Tongue (tissue), 2 donors: Measurements from ENCODE around the gene ADGRL3. TPM values are rescaled to one million over a fixed set of nuclear protein-coding genes. Genes with fewer than 3 reads are reported as not detected.
"Not testable (repeated sequence)": the region's sequence is repeated elsewhere in the genome, so short reads cannot be mapped to it uniquely, and the experiment has no call there.

ENCODE experiments used
- DNase-seq: peaks from one replicate; pipeline ENCODE4 v3.0.0-alpha.2; 2015
- total RNA-seq: library from RNA; depleted of rRNA; stranded (reverse); fragments of >200 nt; gene quantifications from one replicate; pipeline ENCODE4 v1.2.3, GENCODE V29; 2014

ADGRL3 gene
- total RNA-seq, 1 donor from 2014 or later = 33.3 TPM

DNA sequence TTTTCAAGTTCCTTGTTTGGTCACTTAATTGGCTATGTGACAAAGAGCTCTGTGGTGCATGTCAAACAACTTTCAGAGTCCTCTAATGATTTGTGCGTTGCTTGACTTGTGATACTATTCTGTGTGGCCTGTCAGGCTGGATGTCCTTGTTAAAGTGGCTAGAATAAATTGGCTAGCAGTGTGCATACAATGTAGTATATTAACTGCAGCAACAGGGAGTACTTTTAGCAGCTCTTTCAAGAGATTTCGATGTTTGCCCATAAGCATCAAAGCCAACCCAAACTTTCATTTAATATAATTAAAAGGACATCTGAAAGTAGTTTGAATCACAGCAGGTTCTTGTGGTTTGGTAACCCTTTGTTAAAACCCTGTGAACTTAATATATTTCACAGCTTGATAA is 718.9 kb downstream of the ADGRL3 start:
- no peak for DNase-seq

DNA sequence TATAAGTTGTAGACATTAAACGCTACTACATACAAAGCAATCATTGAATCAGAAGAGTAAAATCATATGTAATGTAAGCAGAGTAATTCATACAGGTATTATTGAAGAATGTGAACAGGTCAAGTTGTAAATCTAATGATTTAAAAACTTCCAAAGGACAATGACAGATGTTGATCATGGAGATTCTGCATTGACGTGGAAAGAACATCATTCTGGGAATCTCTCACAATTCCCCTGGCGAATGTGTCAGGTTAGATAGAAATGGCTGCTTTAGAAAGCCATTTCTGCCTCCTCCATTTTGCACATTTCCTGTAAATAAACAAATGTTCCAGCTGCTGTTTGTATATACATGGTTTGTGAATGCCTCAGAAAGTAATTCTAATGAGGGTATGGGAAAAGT is 719.4 kb downstream of the ADGRL3 start:
- no peak for DNase-seq

DNA sequence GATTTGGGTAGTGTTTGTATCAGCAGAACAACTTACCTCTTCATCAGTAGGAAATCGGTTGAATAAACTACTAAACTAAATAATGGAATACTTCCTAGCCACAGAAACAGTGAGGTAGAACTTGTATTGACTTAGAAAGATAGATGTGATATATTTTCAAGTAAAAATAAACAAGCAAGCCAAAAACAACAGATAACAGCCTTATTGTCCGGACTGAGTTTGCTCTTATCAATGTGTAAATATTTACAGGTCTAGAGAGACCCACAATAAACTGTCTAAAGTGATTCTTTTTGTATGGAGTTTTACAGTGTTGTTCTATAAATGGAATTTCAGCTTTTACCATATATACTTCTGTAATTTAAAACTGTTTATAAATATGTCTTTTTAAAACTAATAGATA is 721.8 kb downstream of the ADGRL3 start:
- no peak for DNase-seq

DNA sequence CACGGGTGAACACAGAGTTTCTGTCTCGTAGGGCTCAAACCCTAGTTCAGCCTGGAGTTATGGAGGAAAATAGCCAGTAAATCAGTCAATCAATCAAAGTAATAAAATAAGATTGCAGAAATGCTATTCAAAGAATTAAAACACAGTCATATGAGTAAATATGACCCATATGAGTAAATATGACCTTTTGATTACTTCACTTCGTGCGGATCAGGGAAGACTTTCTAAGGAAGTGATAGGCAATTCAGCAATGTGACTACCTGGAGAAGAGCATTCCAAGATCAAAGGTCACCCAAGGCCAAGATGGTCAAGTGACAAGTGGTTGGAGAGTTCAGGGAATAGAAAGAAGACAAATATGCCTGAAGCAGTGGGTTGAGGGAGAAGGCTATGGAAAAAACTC is 722.6 kb downstream of the ADGRL3 start:
- no peak for DNase-seq

DNA sequence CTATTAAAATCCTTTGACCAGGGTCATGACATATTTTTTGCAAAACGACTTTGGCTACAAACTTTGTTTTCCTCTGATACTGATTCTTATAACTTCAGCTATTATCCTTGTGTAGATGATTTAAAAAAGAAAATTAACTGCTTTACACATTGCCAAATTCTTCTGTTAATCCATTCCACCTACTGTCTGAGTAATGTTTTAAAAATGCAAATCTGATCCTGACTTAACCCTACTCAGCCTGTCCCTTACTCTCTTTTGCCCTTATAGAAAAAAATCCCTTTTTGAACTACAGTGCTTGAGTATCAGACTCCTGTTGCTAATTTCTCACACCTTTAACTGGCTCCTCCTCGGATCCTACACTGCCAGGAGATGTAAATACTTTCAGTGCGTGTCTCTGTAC is 723.1 kb downstream of the ADGRL3 start:
- DNase-seq = no peak

DNA sequence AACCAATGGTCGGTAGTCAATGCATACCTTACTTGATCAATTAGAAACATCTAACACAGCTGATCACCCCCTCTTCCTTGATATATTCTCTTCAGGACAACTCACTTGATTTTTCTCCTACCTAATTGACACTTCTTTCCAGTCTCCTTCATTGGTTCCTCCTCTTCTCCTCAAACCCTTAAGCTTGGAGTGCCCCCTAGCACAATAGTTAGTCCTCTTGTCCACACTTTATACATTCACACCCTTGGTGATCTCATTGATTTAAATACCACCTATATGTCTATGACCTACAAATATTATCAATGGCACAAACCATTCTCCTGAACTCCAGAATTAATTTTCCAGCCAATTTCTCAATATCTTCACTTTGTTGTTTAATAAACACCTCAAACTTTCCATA is 724.0 kb downstream of the ADGRL3 start:
- no peak for DNase-seq

DNA sequence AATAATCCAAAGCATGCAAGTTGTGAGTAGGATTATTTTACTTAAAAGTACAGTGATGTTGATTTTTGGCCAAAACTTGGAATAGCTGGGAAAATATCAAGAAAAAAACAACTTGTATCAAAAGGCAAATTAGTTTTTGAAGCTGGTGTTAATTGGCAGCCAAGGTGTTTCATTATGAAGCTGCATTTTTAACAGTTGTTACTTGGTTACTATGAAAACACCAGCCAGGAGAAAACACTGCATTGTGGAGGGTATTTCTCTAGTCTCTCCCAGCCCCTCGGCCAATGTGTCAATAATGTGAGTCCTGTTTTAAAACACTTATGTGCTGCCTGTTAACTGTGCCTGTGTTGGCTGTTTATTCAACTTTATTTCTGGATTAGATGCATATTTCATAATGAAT is 733.4 kb downstream of the ADGRL3 start:
- peak; percentile 22 for DNase-seq

DNA sequence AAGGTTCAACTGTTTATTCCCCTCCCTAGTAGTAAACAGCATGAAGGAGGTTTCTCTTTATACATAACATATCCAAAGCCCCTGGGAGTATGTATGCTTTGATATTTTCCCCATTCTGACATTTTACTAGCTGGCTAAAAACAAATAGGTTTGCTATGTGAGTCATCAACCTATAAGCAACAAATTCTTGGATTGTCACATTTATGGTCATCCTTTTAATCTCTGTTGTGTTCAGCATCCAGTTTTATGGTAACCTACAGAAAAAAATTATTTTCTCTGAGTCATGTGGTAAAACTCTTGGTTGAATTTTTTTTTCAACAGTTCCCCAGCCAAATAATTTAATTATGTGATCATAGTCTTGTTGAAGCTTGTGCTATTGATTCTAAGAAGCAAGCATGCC is 734.1 kb downstream of the ADGRL3 start:
- no peak for DNase-seq

DNA sequence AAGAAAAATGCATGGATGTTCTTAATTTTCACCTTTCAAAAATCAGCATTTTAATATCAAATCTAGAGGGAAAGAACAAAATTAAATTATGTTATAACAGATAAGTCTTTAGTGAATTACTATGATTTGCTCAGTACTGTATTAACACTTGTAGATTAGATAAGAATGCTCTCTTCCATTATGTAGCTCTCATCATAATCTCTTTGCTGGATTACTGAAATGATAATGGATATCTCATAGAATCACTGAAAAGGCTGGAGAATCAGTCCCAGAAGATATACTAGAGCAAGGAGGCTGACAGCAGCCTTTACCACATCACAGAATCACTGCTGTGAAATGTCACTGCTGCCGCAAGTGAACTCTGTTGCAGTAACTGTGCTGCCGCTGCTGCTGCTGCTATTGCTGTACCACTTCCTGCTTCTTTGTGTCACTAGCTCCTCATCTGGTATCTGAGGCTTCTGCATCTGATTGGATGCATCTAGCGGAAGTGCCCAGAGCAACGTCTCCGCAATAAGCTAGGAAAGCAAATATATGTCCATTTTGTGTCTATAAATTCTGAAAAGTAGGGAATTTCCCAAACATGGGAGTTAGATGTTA is 738.2 kb downstream of the ADGRL3 start:
- DNase-seq = no peak

DNA sequence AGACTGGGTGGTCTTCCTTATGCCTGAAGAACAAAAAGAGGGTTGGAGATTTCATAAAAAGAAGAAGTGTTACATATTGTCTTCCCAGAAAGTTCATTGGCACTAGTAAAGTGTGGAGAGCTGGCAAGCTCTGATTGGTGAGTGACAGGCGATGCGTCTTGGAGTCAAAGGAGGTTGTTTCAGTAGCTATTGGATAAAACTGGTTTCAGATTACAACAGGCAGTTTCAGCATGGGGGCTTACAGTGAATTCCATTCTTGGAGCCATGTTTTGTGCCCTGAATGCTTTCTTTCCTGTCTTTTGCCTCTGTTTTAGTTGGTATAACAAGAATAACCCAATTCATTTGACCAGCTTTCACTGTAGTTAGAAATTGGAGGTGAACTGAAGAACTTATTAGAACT is 750.5 kb downstream of the ADGRL3 start:
- no peak for DNase-seq

DNA sequence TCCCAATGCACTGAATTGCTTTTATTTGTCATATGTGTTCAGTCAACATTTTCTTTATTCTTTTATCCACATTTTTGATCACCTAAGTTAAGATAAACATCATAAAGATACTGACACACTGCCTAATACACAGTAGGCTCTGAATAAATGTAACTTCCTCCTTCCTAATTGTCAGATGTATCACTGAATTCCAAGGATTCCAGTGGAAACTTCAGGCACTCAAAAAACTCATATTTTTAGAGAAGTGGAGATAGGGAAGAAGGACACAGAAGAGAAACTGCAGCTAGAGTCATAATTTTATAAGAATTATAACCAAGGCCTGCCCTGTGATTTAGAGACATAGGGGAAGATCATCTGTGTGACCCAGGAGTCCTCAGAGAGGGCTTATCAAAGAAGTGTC is 753.3 kb downstream of the ADGRL3 start:
- no peak for DNase-seq

DNA sequence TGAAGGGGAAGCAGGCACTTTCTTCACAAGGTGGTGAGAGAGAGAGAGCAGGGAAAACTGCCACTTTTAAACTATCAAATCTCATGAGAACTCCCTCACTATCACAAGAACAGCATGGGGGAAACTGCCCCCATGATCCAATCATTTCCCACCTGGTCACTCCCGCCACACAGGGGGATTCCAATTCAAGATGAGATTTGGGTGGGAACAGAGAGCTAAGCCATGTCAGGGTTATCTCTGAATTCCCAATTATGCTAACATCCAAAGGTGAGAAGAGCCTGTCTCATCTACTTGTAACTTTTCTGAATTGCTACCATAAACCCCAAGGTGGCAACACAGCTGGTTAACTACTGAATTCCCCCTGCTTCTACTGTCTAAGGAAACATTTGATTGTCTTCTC is 758.5 kb downstream of the ADGRL3 start:
- DNase-seq = no peak

DNA sequence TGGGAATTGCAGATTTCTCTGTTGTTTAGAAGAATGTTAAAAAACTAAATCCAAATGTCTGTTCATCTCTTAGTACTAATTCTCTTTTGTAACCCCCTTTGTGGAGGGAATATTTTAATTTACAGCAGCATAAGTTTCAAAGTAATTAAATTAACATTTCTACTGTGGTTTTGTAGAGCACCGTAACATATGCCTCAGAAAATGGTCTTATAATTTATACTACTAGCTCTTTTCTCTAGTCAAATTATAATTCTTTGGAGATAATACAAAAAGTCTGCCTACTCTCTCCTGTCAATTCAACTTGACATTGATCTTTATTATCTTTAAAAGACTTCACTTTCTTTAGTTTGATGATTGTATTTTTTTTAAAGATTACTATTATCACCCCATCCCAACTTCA is 759.0 kb downstream of the ADGRL3 start:
- DNase-seq = no peak

DNA sequence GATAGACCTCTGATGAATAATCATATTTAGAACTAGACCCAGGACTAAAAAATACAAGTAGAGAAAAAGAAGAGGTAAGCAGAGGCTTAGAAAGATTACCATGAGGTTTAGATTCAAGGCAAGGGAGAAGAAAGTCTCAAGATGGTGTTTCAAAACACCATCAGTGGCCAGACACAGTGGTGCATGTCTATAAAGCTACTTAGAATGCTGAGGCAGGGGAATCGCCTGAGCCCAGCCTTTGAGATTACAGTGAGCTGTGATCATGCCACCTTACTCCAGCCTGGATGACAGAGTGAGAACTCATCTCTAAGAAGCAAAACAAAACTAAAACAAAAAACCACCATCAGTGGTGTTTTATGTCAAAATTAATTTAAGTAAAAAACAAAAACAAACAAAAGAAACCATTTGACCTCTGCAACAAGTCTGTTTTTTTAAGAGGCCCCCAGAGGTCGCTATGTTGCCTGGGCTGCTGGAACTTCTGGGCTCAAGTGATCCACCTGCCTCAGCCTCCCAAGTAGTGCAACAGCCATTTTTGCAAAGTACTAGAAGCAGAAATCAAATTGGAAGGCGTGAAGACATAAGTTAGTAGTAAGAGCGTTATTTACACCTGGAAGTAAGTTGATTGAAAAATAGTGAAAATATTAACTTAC is 784.3 kb downstream of the ADGRL3 start:
- no peak for DNase-seq

DNA sequence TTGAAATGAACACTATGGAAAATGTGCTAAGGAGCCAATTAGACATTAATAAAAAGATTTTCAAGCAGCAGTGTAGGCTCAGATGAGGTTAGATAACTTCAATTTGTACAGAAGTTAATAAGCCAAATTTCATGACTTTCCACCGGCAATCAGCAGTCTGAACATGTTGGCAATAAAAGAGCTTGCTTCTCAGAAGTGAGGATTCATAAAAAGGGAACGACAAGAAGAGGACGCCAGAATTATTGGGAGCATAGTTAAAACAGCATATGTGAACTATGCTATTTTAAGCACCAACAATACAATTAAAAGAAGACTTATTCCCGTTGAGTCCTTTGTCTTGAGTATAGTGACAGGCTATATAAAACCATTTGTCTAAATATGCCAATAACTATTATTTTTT is 785.3 kb downstream of the ADGRL3 start:
- DNase-seq = no peak

DNA sequence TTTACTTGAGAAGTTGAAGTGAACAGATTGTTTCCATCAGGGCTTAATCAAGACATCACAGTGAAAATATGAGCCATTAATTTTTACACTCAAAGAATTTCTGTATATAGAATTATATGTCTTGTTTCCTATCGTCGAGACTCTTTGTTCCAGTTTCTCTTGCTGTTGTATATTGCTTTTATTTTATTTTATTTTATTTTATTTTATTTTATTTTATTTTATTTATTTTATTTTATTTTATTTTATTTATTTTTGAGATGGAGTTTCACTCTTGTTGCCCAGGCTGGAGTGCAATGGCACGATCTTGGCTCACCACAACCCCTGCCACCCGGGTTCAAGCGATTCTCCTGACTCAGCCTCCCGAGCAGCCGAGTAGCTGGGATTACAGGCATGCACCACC is 786.8 kb downstream of the ADGRL3 start:
- DNase-seq = not testable (repeated sequence)

DNA sequence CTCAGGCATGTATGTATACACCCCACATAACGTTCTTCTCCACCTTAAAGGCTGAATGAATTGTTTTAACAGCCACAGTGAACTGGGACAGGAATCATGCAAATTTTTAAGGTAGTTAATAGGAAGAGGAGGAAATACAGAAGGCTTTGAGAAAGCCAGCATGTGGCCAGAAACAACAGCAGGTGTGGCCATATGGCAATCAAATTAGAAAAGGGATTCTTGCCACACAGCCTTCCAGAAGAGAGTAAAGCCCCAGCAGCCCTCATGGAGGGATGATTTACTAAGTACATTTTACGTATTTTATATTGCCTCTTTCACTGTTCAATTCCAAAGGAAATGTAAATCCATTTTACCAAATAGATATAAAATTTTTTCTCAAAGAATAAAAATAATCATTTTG is 792.2 kb downstream of the ADGRL3 start:
- DNase-seq = peak; percentile 17

DNA sequence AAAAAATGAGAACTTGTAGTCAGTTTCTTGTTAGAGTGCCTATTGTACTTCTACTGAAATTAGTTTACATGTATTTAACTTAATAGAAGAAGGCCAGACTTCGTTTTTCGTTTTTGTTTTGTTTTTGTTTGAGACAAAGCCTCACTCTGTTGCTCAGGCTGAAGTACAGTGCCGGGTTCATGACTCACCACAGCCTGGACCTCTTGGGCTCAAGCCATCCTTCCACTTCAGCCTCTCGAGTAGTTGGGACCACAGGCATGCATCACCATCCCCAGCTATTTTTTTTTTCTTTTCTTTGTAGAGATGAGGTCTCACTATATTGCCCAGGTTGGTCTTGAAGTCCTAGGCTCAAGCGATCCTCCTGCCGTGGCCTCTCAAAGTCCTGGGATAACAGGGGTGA is 793.9 kb downstream of the ADGRL3 start:
- no peak for DNase-seq

DNA sequence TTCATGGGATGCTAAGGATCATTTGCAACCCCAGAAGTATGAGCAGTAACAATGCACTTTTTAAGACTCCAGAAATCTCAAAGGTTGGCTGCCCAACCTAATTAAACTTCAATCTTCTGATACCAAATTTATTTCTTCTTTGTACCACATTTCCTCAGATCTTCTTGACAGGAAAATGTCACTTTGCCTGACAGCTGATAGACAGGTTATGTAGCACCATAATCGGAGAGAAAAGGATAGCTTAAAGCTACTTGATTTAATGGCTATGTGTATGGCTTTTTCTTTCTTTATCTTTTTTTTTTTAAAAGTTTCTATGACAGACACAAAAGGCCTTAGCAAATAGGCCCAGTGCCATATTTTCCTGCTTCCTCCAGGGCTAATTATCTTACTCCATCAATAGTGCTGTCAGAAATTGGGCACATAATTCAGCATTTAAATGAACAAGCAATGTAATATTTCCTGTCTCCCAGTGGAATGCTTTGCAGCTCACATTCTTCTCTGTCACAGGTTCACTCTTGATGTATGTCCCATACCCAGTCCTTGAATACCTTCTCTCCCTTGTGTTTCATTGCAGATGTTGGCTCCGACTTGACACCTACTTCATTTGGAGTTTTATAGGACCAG is 795.7 kb downstream of the ADGRL3 start:
- DNase-seq = no peak

DNA sequence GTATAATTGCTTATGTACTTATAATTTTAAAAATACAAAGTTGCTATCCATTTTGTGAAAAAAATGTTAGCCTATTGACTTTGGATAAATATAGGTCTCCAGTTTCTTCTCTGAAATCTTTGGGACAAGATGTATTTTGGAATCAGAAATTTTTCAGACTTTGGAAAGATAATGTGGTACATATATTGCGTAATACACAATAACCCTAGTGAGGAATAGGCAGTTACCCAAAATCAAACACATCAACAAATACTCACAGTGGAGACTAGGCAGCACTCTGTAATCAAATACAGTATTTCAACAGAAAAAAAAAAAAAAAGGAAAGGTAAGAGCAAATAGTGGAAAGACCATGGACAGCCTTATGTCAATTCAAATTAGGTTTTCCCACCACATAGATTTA is 796.8 kb downstream of the ADGRL3 start:
- no peak for DNase-seq

DNA sequence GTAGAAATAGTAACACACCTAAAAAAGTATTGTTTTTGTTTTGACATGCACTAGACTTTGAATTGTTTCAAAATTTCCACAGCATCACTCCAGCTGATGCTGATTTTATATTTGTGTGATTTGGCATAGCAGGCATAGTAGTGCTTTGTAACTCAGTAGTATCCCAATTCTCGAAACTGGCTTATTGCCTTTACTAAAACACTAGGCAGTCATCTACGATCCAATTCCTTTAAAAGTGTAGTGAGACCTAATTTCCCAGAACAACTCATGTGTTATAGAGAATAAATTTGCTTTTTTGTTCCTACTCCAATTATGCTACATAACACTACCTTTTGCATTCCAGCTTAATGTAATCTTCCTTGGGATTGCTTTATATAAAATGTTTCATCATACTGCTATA is 797.7 kb downstream of the ADGRL3 start:
- DNase-seq = no peak

DNA sequence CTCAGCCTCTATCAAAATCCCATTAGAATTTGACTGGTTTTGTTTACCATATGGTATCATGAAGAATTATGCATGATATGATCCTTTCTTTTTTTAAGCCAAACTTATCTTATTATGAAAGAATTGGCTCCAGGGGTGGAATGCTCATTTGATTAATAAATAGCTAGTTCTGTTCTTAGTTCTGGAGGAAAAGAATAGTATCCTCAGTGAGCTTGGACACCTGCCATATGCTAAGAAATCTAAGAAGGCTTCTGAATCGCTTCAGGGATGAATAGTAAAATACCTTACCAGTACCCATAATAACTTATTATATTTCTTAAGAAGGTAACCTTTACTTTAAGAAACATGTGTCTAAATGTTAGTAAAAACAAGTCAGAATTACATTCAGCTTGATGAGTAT is 803.6 kb downstream of the ADGRL3 start:
- DNase-seq = no peak

DNA sequence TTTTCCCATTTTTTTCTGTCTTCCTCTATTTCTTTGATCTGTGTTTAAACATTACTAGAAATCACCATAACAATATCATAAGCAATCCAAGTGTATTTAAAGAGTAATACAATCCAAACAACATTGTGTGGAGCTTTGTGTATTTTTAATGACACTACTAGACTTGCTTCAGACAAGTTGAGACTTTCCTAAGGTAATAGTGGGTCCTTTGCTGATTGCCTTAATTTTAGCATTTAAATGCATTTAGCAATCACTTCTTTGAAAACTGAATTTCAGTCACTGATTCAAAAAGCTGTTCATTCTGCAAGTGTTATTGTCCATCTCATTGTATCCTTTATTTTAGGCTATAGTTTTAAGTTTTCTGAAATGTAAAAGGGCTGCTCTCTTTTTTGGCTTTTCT is 804.8 kb downstream of the ADGRL3 start:
- DNase-seq = no peak

DNA sequence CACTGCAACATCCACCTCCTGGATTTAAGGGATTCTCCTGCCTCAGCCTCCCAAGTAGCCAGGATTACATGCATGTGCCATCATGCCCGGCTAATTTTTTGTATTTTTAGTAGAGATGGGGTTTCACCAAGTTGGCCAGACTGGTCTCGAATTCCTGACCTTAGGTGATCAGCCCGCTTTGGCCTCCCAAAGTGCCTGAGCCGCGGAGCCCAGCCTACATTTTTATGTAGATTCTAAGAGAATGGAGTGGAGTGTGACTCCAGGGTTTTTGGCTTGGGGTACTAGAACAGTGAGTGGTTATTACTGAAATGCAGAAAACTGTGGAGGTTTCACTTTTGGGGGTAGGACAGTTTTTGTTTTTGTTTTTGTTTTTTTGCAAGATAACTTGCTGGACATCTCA is 806.0 kb downstream of the ADGRL3 start:
- DNase-seq = no peak
